ENCODE measurements around the gene RNF114.
A peak's percentile ranks its signal among the peaks of the same experiment; 100 is the strongest.
"Not testable (repeated sequence)": the region's sequence is repeated elsewhere in the genome, so short reads cannot be mapped to it uniquely, and the experiment has no call there.

The RNF114 gene

DNA sequence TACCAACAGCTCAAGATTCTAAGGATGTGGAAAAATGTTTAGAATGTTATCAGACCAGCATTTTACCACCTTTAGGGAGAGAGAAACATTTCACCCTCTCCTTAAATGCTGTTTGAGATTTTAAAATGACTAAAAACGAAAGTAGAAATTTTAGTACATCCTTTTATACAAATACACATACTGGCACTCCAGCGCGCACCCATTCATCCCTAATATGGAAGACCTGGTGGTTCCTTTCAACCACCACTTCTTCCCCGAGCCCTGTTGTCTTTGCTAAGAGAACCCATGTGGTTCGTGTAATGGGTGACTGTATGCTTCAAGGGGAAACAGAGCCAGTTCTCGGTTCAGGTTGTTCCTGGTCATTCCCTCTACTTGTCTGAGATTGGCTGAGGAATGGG lies 42.1 kb upstream of the RNF114 start:
- Mint-ChIP-seq H3K9me3 (no peaks in the 10 kb centered on the region), H3K36me3 (peaks cover 42% of the 10 kb centered on the region), H3K4me3 (peak overlapping the region; percentile 69), H3K4me1 (peaks cover 45% of the 10 kb centered on the region), H3K27ac (peak overlapping the region; percentile 94)
- peak in 1 of 2 donors; percentile 74 for DNase-seq (ENCODE audit: low spot score in 2 of 2)
- ATAC-seq: peak; percentile 76

DNA sequence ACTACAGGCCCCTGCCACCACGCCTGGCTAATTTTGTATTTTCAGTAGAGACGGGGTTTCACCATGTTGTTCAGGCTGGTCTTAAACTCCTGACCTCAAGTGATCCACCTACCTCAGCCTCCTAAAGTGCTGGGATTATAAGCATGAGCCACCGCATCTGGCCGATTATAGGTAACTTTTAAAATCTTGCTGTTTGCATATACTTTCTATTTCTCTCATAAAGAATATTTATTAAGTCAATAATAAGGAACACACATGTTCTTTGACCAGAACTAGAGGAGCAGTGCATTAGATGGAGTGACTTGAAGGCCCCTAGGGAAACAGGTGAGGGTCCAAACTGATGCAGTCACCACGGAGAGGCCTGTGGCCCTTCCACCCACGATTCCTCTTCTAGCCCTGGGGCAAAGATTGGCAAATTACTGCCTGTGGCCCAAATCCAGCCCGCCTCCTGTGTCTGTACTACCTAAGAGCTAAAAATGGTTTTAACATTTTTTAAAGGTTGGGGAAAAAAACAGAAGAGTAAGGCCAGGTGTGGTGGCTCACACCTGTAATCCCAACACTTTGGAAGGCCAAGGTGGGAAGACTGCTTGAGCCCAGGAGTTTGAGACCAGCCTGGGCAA lies 40.6 kb upstream of the RNF114 start:
- not testable (repeated sequence) for H3K9me3 Mint-ChIP-seq; H3K4me3 Mint-ChIP-seq; H3K27ac Mint-ChIP-seq; DNase-seq (ENCODE audit: low spot score in 2 of 2); ATAC-seq
- peaks cover 43% of the 10 kb centered on the region for H3K4me1 Mint-ChIP-seq
- H3K36me3 Mint-ChIP-seq: peaks cover 32% of the 10 kb centered on the region

DNA sequence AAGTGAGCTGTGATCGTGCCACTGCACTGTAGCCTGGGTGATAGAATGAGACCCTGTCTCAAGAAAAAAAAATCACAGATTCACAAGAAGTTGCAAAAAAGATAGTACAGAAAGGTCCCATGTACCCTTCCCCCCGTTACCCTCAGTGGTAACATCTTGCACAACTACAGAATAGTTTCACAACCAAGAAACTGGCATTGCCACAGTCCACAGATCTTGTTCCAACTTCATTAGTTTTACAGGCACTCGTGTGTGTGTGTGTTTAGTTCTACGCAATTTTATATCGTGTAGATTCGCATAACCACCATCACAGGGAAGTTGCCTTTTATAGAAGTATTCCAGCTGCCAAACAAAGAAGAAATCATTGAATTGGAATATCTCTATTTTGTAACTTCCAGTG lies 40.0 kb upstream of the RNF114 start:
- Mint-ChIP-seq H3K27ac (no peak overlapping the region), H3K4me3 (no peak overlapping the region), H3K9me3 (no peaks in the 10 kb centered on the region), H3K36me3 (peaks cover 31% of the 10 kb centered on the region), H3K4me1 (peaks cover 43% of the 10 kb centered on the region)
- DNase-seq (ENCODE audit: low spot score in 2 of 2) (no peak), ATAC-seq (no peak)

DNA sequence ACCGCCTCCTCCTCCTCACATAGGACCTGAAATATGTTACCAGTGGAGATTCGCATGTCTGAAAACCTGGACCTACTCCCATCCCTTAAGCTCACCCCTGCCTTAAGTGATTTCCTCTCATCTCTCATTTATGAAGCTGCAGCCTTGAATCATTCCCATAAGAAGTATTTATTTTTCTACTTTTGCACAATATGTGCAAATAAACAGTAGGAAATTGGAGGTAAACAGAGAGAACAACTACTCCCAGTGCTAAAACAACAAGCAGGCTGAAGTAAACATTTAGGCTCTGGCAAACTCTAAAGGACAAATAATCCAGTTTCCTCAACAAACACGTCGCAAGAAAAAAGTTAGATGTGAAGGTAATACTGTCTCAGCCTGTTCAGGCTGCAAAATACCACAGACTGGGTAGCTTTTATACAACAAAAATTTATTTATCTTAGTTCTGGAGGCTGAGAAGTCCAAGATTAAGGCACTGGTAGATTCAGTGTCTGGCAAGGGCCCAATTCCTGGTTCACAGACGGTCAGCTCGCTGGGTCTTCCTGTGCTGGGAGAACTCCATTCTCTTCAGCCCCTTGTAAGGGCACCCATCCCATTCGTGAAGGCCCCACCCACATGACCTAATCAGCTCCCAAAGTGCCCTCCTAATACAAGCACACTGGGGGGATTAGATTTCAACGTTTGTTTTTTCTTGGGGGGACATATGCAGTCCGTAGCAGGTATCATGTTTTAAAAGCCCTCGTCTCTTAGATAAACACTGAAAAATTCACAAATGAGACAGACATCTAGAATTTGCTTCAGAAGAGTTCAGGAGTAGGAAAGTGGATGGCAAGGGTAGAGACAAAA lies 36.4 kb upstream of the RNF114 start:
- Mint-ChIP-seq H3K9me3 (no peaks in the 10 kb centered on the region), H3K36me3 (peaks cover 26% of the 10 kb centered on the region), H3K4me3 (no peak overlapping the region), H3K27ac (no peak overlapping the region), H3K4me1 (peaks cover 8% of the 10 kb centered on the region)
- DNase-seq (ENCODE audit: low spot score in 2 of 2) (no peak), ATAC-seq (no peak)

DNA sequence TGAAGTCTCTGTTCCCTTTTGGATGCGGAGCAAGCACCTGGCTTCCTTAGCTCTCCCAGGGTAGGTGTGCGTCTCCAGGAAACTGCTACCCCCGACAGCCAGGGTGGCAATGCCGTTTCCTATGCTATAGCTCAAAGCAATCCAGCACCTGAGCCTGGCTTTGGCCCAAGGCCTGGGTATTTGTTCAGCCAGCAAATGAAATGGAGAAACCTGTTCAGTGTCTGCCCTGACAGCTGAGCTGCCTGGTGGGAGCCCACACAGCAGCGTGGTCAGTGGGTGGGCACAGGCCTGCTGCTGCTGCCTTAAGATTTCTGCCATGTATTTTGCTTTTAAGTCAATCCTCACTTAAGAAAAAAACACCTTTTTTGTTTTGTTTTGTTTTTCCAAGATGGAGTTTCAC lies 34.6 kb upstream of the RNF114 start:
- no peak overlapping the region for H3K4me3 Mint-ChIP-seq
- H3K36me3 Mint-ChIP-seq: peaks cover 41% of the 10 kb centered on the region
- peaks cover 13% of the 10 kb centered on the region for H3K4me1 Mint-ChIP-seq
- H3K27ac Mint-ChIP-seq: no peak overlapping the region
- no peaks in the 10 kb centered on the region for H3K9me3 Mint-ChIP-seq
- DNase-seq (ENCODE audit: low spot score in 2 of 2): no peak
- no peak for ATAC-seq

DNA sequence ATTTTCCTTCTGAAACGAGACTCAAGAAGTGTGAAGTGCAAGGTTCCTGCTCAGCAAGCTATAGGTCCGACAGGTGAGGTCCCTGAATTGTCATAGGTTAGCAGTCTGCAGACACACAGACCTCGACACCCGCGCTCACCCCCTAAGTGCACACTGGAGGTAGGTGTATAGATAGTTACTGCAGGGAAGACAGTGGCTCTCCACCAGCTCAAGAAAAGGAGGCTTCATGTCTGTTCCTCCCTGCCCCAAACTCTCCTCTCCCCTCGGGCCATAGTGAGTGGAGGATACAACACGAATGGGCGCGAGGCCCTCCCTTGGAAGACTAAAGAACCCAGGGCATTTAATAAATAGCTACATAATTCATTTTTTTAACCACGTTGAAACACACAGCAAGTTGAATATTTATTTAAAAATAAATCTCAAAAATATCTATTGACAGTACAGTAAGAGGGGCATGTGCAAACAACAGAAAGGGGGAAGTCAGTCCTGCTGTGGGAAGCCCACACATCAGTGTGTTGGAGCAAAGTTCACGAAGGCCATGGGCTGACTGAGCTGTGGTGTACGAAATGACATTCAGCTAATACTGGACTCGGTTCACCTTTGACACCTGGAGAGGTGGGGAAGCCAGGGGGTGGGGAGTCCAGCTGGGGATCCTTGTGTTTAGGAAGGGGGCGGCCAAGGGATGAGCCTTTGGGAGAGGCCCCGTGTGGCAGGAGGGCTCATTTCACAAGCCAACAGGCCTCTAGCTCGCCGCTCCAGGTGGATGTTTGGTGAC lies 31.6 kb upstream of the RNF114 start:
- DNase-seq (ENCODE audit: low spot score in 2 of 2): no peak

DNA sequence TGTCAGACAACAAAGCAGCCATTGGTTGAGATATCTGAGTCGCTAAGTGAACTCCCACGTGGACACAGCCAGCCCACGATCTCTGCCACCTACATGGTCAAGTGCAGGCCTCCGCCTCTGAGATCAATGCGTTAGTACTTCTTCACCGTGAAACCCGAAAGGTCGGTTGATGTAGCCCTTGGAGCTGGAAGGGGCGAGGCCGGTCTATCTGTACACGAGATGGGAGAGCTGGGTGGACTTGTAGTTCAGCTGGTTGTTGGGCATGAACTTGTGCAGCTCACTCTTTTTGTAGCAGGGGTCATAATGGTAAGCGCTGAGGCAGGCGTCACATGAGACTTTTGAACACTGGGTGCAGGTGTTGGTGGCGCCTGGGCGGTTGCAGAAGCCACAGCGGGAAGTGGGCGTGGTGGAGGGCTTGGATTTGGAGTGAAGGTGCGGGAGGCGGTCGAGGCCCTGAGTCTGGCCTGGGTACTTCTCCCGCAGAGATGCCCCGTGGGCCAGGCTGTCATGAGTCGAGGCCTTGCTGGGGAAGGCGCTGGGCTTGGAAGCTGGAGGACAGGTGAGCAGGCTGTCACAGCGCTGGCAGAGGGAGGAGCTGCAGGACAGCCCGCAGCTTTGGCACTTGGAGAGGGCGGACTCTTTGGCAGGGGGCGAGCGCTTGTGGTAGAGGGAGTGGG lies 30.6 kb upstream of the RNF114 start:
- Mint-ChIP-seq H3K4me1 (peaks cover 27% of the 10 kb centered on the region), H3K27ac (peak overlapping the region; percentile 77), H3K4me3 (no peak overlapping the region), H3K9me3 (no peaks in the 10 kb centered on the region), H3K36me3 (peaks cover 68% of the 10 kb centered on the region)
- DNase-seq (ENCODE audit: low spot score in 2 of 2) (no peak), ATAC-seq (no peak)

More for the DNA sequence above, 31.6 kb upstream of the RNF114 start:
- Mint-ChIP-seq H3K9me3 (no peaks in the 10 kb centered on the region), H3K4me3 (no peak overlapping the region), H3K4me1 (peaks cover 18% of the 10 kb centered on the region), H3K27ac (peak overlapping the region; percentile 69), H3K36me3 (peaks cover 62% of the 10 kb centered on the region)
- ATAC-seq: no peak

DNA sequence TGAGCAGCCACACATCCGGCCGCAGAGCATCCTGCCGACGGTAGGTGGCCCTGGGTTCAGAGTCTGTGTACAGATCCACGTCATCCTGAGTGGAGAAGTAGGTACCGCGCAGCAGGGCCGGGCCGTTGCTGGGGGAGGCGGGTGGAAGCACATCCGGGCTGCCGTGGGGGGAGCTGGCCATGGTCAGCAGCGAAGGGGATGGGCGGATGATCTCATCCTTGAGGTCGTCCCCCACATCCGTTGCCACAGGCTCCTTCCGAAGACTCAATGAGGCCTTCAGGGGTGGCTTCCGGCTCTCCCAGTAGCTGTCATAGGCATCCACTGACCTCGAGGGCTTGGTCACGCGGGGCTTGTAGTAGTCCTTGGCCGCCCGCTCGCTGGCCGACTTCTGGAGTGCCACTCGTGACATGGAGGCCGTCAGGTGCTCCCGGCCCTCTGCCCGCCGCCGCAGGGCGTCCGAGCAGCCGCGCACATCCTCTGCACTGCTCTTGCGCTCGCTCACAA lies 30.0 kb upstream of the RNF114 start:
- H3K36me3 Mint-ChIP-seq: peaks cover 68% of the 10 kb centered on the region
- H3K4me1 Mint-ChIP-seq: peaks cover 27% of the 10 kb centered on the region
- no peaks in the 10 kb centered on the region for H3K9me3 Mint-ChIP-seq
- H3K27ac Mint-ChIP-seq: peak overlapping the region; percentile 77
- no peak overlapping the region for H3K4me3 Mint-ChIP-seq
- ATAC-seq (no peak), DNase-seq (ENCODE audit: low spot score in 2 of 2) (no peak)

DNA sequence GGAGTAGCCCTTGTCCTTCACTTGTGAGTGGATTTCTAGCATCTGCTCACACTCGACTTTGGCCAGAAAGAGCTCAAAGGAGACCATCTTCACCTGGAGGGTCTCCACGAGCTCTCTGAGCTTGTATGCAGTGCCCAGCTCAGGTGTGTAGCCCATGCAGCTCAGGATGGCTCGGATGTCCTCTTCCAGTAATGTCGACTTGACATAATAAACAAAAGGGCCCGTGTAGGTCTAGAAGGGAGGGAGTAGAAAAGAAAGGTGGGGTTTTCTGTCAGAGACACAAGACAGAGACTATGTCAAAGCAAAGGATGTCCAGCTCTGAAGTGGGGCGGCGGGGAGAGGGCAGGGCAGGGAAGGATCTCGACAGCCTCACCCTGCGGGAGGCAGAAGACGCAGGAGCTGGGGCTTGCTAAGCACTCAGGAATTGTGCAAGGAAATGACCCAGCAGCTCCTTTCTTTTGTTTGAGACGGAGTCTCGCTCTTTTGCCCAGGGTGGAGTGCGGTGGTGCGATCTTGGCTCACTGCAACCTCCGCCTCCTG lies 29.5 kb upstream of the RNF114 start:
- DNase-seq (ENCODE audit: low spot score in 2 of 2) (no peak), ATAC-seq (no peak)
- Mint-ChIP-seq H3K9me3 (no peaks in the 10 kb centered on the region), H3K4me3 (no peak overlapping the region), H3K36me3 (peaks cover 68% of the 10 kb centered on the region), H3K27ac (peak overlapping the region; percentile 37), H3K4me1 (peaks cover 27% of the 10 kb centered on the region)

DNA sequence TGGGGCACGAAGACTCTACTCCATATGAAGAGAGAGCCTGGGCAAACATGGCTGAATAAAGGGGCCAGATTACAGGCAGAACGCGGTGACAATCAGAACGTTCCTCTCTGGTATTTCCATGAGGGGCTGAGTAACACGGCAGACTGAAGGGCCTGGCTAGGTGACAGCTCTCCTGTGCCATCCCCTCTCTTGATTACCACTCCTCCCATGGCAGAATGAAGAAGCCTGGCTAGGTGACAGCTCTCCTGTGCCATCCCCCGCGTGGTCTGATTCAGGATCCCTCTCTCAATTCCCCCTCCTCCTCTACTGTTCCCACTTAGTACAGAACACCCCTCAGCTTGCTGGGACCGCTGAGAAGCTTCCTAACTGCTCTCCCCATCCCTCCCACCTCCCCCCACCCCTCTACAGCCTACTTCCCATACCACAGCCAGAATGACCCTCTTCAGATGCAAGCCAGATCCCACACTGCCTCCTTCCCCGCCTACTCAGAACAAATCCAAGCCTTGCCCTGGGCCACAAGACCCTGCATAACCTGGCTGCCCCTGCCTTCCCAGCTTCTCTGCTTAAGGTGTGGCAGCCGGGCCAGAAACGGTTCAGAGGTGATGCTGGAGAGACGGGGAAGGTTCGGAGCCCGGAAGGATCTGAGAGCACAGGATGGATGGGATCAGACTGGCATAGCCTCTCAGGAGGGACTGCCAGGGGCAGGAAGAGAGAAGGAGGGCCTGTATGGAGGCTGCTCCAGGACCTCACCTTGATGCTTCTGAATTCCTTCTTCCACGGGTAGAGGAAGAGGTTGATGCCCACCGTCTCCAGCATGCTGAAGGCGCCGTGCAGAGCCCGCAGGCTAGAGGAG lies 28.6 kb upstream of the RNF114 start:
- peaks cover 30% of the 10 kb centered on the region for H3K4me1 Mint-ChIP-seq
- no peak overlapping the region for H3K4me3 Mint-ChIP-seq
- DNase-seq (ENCODE audit: low spot score in 2 of 2): no peak
- peaks cover 65% of the 10 kb centered on the region for H3K36me3 Mint-ChIP-seq
- H3K27ac Mint-ChIP-seq: peak overlapping the region; percentile 64
- ATAC-seq: no peak
- H3K9me3 Mint-ChIP-seq: no peaks in the 10 kb centered on the region

DNA sequence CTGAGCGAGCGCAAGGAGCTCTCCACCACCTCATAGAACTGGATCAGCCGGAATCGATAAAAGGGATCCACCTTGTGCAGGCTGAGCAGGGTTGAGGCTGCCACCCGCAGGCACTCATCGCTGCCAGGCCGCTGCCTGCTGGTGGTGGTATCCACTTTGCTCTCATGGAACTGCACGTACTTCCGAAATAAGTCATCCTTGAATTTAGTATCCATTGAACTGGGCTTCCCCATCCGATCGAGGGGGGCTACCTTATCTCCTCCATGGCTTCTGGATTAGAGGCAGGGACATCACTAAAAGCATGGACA lies 28.0 kb upstream of the RNF114 start:
- Mint-ChIP-seq H3K36me3 (peaks cover 60% of the 10 kb centered on the region), H3K9me3 (no peaks in the 10 kb centered on the region), H3K4me3 (no peak overlapping the region), H3K27ac (peak overlapping the region; percentile 64), H3K4me1 (peaks cover 34% of the 10 kb centered on the region)
- DNase-seq (ENCODE audit: low spot score in 2 of 2) (no peak), ATAC-seq (no peak)

DNA sequence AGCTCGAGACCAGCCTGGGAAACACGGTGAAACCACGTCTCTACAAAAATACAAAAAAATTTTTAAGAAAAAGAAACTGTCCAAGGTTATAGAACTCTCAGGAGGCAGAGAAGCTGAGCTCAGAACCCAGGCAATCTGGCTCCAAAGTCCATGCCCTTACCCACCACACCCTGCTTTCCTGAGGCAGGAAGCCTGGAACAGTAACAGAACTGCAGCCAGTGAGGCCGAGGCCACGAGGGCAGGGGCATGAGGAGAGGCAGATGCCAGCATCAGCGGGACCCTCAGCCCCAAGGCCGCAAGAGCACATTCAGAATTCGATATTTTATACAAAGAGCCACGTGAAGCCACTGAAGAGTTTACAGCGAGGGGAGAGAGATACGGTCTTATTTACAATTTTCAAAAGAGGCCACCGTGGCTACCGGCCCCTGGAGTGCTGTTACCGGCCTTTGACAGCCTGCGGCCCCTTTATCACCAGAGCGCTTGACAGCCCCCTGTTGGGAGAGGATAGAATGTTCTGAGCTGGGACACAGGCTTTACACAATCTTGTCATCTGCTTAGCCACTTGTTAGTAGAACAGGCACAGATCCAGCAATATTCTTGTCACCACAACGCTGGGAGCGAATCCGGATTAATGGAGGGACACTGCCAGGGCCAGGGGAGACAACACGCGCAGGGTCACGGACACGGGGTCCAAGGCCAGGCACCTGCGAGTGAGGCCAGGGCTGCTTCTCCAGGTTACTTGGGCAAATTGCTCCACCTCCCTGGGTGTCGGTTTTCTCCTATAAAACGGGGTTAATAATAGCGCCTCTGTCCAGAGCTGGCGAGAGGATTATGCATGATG lies 26.5 kb upstream of the RNF114 start:
- DNase-seq (ENCODE audit: low spot score in 2 of 2) (no peak), ATAC-seq (no peak)
- Mint-ChIP-seq H3K27ac (peak overlapping the region; percentile 82), H3K36me3 (peaks cover 49% of the 10 kb centered on the region), H3K4me1 (peaks cover 49% of the 10 kb centered on the region), H3K4me3 (no peak overlapping the region), H3K9me3 (no peaks in the 10 kb centered on the region)

DNA sequence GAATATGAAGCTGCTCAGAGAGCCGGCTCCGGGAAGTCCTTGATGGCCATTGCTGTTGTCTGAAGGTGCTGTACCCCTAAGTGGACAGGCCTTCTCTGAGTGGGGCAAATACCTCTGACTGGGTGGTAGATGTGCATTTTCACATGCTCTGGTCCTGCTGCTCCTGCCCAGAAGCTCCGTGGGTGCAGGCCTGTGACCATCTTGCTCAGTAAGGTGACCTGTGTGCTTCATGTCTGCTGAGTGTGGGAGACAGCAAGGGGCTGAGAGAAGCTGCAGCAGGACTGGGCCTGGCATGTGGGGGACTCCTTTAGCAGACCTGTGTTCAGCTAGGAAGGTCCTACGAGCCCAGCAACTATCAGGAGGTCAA lies 25.9 kb upstream of the RNF114 start:
- DNase-seq (ENCODE audit: low spot score in 2 of 2): no peak
- H3K4me3 Mint-ChIP-seq: no peak overlapping the region
- H3K9me3 Mint-ChIP-seq: no peaks in the 10 kb centered on the region
- H3K4me1 Mint-ChIP-seq: peaks cover 48% of the 10 kb centered on the region
- H3K36me3 Mint-ChIP-seq: peaks cover 45% of the 10 kb centered on the region
- no peak for ATAC-seq
- peak overlapping the region; percentile 82 for H3K27ac Mint-ChIP-seq
